ENCODE measurements around the gene CCNQ. TPM values are rescaled to one million over a fixed set of nuclear protein-coding genes. Genes with fewer than 3 reads are reported as not detected.

The CCNQ gene
- total RNA-seq, 1 experiment from 2014 or later, result 20.3 TPM

- H3K27me3 ChIP-seq (ENCODE audit: insufficient read depth, low read length), result no peaks in the 10 kb centered on the region
- ChIA-PET POLR2A (no interaction called here), RAD21 (ENCODE audit: low non-redundant PET in 1 of 2, low total read pairs in 2 of 2, uncharacterized antibody in 2 of 2, unreplicated experiment in 2 of 2) (no interaction called here), CTCF (no interaction called here)
- no peaks in the 10 kb centered on the region for H4K20me1 ChIP-seq (ENCODE audit: insufficient read depth)
- TF ChIP-seq CBX3 (IDR thresholded peaks at IDR 0.05; ENCODE audit: low read depth), result no peak
- no peak for TF ChIP-seq CTCF (IDR thresholded peaks at IDR 0.05 in 2 of 3, conservative IDR thresholded peaks at IDR 0.05 in 1 of 3; ENCODE audit: borderline replicate concordance in 1 of 3, insufficient read depth in 1 of 3, low read depth in 2 of 3, low read length in 2 of 3)
- TF ChIP-seq POLR2A (IDR thresholded peaks at IDR 0.05; ENCODE audit: borderline replicate concordance, extremely low read depth, insufficient read depth, insufficient read length), result no peak
- TF ChIP-seq SRF (IDR thresholded peaks at IDR 0.05; ENCODE audit: low read depth), result no peak
- TF ChIP-seq JUND (IDR thresholded peaks at IDR 0.05), result no peak
- no peak for TF ChIP-seq YY1 (IDR thresholded peaks at IDR 0.05; ENCODE audit: extremely low read depth, insufficient replicate concordance, low read depth, low read length)
- TF ChIP-seq FOSL1 (IDR thresholded peaks at IDR 0.05; ENCODE audit: low read depth), result no peak
- no peak for TF ChIP-seq ELF1 (IDR thresholded peaks at IDR 0.05; ENCODE audit: borderline replicate concordance, low read depth)
- no peak for TF ChIP-seq SIN3A (IDR thresholded peaks at IDR 0.05; ENCODE audit: low read depth)
- no peak for TF ChIP-seq RAD21 (IDR thresholded peaks at IDR 0.05; ENCODE audit: low read depth)
- no peak for TF ChIP-seq MAX (IDR thresholded peaks at IDR 0.05)
- H3K9me3 ChIP-seq (ENCODE audit: control insufficient read depth in 1 of 2, insufficient read depth in 1 of 2, low read depth in 1 of 2, low read length in 2 of 2), result no peaks in the 10 kb centered on the region
- H3K9ac ChIP-seq (ENCODE audit: low read length), result no peak overlapping the region
- no TSS peak for BruUV-seq (replicated peaks)
- ATAC-seq (no peak), DNase-seq (ENCODE audit: low read depth, low spot score) (no peak)
- H3K4me2 ChIP-seq (ENCODE audit: low read length), result no peak overlapping the region
- H3K4me3 ChIP-seq (replicated peaks in 1 of 2; ENCODE audit: low read depth in 1 of 2, low read length in 2 of 2), result no peak overlapping the region
- no peaks in the 10 kb centered on the region; a peak in 1 of 4 replicates for H3K36me3 ChIP-seq (ENCODE audit: control insufficient read depth in 1 of 2, insufficient read depth in 2 of 2, low read length in 2 of 2)
- H3K9me2 ChIP-seq (ENCODE audit: insufficient read depth), result no peaks in the 10 kb centered on the region
- no peaks in the 10 kb centered on the region for H3K4me1 ChIP-seq (ENCODE audit: control insufficient read depth in 1 of 2, insufficient read depth in 2 of 2, low read length in 2 of 2)
- H3K27ac ChIP-seq (ENCODE audit: low read depth, low read length), result no peak overlapping the region
- intact Hi-C loops (cut with micrococcal nuclease), result no loop called here
- H2AFZ ChIP-seq (ENCODE audit: low read depth, low read length, poor library complexity, severe bottlenecking), result no peak overlapping the region
- no peaks in the 10 kb centered on the region for H3K79me2 ChIP-seq (ENCODE audit: insufficient read depth, low read length)
Measured at GRCh38 chrX:153585827-153586226, 13.1 kb downstream of the CCNQ start.
